PFSK-1 (cell line): ENCODE measurements around the gene COL23A1.

Experiments used
- FOXP2 ChIP-seq: optimal IDR thresholded peaks from 2 replicates; pipeline ENCODE3; 2011; ENCODE audit warnings: borderline replicate concordance, control low read depth, inconsistent platforms; ENCODE audit not compliant: insufficient read depth; ENCODE audit errors: extremely low read length, extremely low read depth
- POLR2AphosphoS5 ChIP-seq: IDR thresholded peaks from 2 replicates; pipeline ENCODE4 v1.6.1; 2012; ENCODE audit warnings: low read depth, mild to moderate bottlenecking, control low read depth, low read length, moderate library complexity
- REST ChIP-seq, 2 experiments: IDR thresholded peaks; 2 replicates each; pipeline versions ENCODE4 v1.6.1 to v1.8.0; 2011 to 2012; ENCODE audit warnings: low read depth in 2 of 2, low read length in 2 of 2, control low read depth in 1 of 2, inconsistent platforms in 1 of 2, mild to moderate bottlenecking in 1 of 2, moderate library complexity in 1 of 2; ENCODE audit not compliant: insufficient read depth in 1 of 2
- SIN3A ChIP-seq: IDR thresholded peaks from 2 replicates; pipeline ENCODE4 v1.6.1; 2012; ENCODE audit warnings: mild to moderate bottlenecking, low read length, moderate library complexity, borderline replicate concordance; ENCODE audit not compliant: insufficient read depth
- TAF1 ChIP-seq: IDR thresholded peaks from 2 replicates; pipeline ENCODE4 v1.6.1; 2012; ENCODE audit warnings: low read length, control low read depth, borderline replicate concordance; ENCODE audit not compliant: insufficient read depth

COL23A1 gene

GRCh38 chr5:178416206-178416882 is 173.8 kb downstream of the COL23A1 start:
- TF ChIP-seq POLR2AphosphoS5, result no peak

- TF ChIP-seq POLR2AphosphoS5 (no peak), SIN3A (no peak), FOXP2 (no peak), TAF1 (no peak), REST (IDR thresholded peaks at IDR 0.05; ENCODE audit: insufficient read depth in 1 of 2, low read depth in 2 of 2, low read length in 2 of 2) (no peak)
Measured at GRCh38 chr5:178415353-178415752, 174.8 kb downstream of the COL23A1 start.

- TF ChIP-seq SIN3A (no peak), REST (IDR thresholded peaks at IDR 0.05; ENCODE audit: insufficient read depth in 1 of 2, low read depth in 2 of 2, low read length in 2 of 2) (no peak), TAF1 (no peak), FOXP2 (no peak), POLR2AphosphoS5 (no peak)
Measured at GRCh38 chr5:178413988-178414387, 176.2 kb downstream of the COL23A1 start.

- no peak for TF ChIP-seq REST (IDR thresholded peaks at IDR 0.05; ENCODE audit: insufficient read depth in 1 of 2, low read depth in 2 of 2, low read length in 2 of 2)
Measured at GRCh38 chr5:178411083-178411482, 179.1 kb downstream of the COL23A1 start.

GRCh38 chr5:178407646-178408045 is 182.5 kb downstream of the COL23A1 start:
- TF ChIP-seq POLR2AphosphoS5 (no peak), FOXP2 (no peak), REST (IDR thresholded peaks at IDR 0.05; ENCODE audit: insufficient read depth in 1 of 2, low read depth in 2 of 2, low read length in 2 of 2) (no peak), TAF1 (no peak), SIN3A (no peak)
